AG04450 (cell line): Measurements from ENCODE around the gene PDE4D. TPM values are rescaled to one million over a fixed set of nuclear protein-coding genes. Genes with fewer than 3 reads are reported as not detected.

Source experiments
- CTCF ChIA-PET: fragments of 300-600, 350-600 bp; formaldehyde crosslinking; extraction: SDS; loops from one replicate; lab custom pipeline; 2022; ENCODE audit warnings: antibody characterized with exemption, inconsistent platforms; lab: Charles Lee
- POLR2A ChIA-PET: fragments of 350-600 bp; formaldehyde crosslinking; extraction: SDS; loops from one replicate; lab custom pipeline; 2021; ENCODE audit warnings: antibody characterized with exemption, inconsistent platforms; lab: Yijun Ruan, JAX
- DNase-seq: peaks from one replicate; pipeline ENCODE4 v3.0.0-alpha.2; 2011; ENCODE audit warnings: low read depth, low spot score
- H3K27ac ChIP-seq: one replicate; pipeline ENCODE4 v1.5.1; 2012; ENCODE audit warnings: low read depth, low read length, control low read depth
- H3K27me3 ChIP-seq: one replicate; pipeline ENCODE4 v1.6.0; 2012; ENCODE audit warnings: low read length; ENCODE audit not compliant: control insufficient read depth, insufficient read depth
- H3K4me3 ChIP-seq: 2 replicates; pipeline ENCODE4 v1.5.1; 2011; ENCODE audit warnings: mild to moderate bottlenecking, low read depth, low read length, control low read depth
- H3K9me3 ChIP-seq: 2 replicates; pipeline ENCODE4 v1.5.1; 2012; ENCODE audit warnings: low read length; ENCODE audit not compliant: control insufficient read depth, insufficient read depth
- CTCF ChIP-seq: IDR thresholded peaks from 2 replicates; pipeline ENCODE4 v1.5.1; 2011; ENCODE audit warnings: low read depth, low read length, control low read depth, inconsistent platforms
- polyA plus RNA-seq: library from polyadenylated mRNA; depleted of rRNA; stranded (reverse); fragments of >200 nt; gene quantifications from 2 replicates; pipeline ENCODE4 v1.2.3, GENCODE V29; 2011

Gene PDE4D
- polyA plus RNA-seq, 1 experiment = 12.0 TPM

- H3K4me3 ChIP-seq = no peak overlapping the region
- H3K9me3 ChIP-seq = no peaks in the 10 kb centered on the region
- no peak for DNase-seq
- POLR2A ChIA-PET = no interaction called here
- no peak for TF ChIP-seq CTCF
- CTCF ChIA-PET = interaction anchor here (0.9 to 5.1 kb wide), 7 partner anchors 32 to 185 kb away, joined by 3 to 30 read pairs (median 7); no protein-coding TSS in a partner anchor
- no peak overlapping the region for H3K27ac ChIP-seq
- H3K27me3 ChIP-seq = no peaks in the 10 kb centered on the region
These were observed 890.4 kb downstream of the PDE4D start for GRCh38 chr5:59003124-59003523.

- H3K27me3 ChIP-seq = no peaks in the 10 kb centered on the region
- TF ChIP-seq CTCF = no peak
- POLR2A ChIA-PET = interaction anchor here (0.6 kb wide), 1 partner anchor 107 kb away, joined by 4 read pairs; no protein-coding TSS in a partner anchor
- no peak overlapping the region for H3K27ac ChIP-seq
- DNase-seq = no peak
- no peak overlapping the region for H3K4me3 ChIP-seq
- CTCF ChIA-PET = interaction anchor here (1.3 to 7.5 kb wide), 7 partner anchors 33 to 186 kb away, joined by 3 to 50 read pairs (median 7); no protein-coding TSS in a partner anchor
- H3K9me3 ChIP-seq = no peaks in the 10 kb centered on the region
These were observed 891.2 kb downstream of the PDE4D start for GRCh38 chr5:59002162-59002825.

GRCh38 chr5:59001716-59002115, 891.8 kb downstream of the PDE4D start:
- no peaks in the 10 kb centered on the region for H3K9me3 ChIP-seq
- no peak for DNase-seq
- no peak overlapping the region for H3K27ac ChIP-seq
- H3K27me3 ChIP-seq = no peaks in the 10 kb centered on the region
- ChIA-PET POLR2A (interaction anchor here (0.6 kb wide), 1 partner anchor 107 kb away, joined by 4 read pairs; no protein-coding TSS in a partner anchor), CTCF (interaction anchor here (3.5 to 7.5 kb wide), 3 partner anchors 110 to 173 kb away, joined by 18 to 50 read pairs (median 30); no protein-coding TSS in a partner anchor)
- no peak for TF ChIP-seq CTCF
- H3K4me3 ChIP-seq = no peak overlapping the region

- H3K27me3 ChIP-seq = no peaks in the 10 kb centered on the region
- no peaks in the 10 kb centered on the region for H3K9me3 ChIP-seq
- no peak for TF ChIP-seq CTCF
- ChIA-PET CTCF (interaction anchor here (1.2 to 7.5 kb wide), 4 partner anchors 110 to 188 kb away, joined by 5 to 50 read pairs (median 24); no protein-coding TSS in a partner anchor), POLR2A (no interaction called here)
- DNase-seq = no peak
- H3K27ac ChIP-seq = no peak overlapping the region
- H3K4me3 ChIP-seq = no peak overlapping the region
These were observed 892.4 kb downstream of the PDE4D start for GRCh38 chr5:59001154-59001553.

GRCh38 chr5:59000211-59000610, 893.3 kb downstream of the PDE4D start:
- Histone ChIP-seq H3K9me3 (no peaks in the 10 kb centered on the region), H3K4me3 (no peak overlapping the region), H3K27ac (no peak overlapping the region), H3K27me3 (no peaks in the 10 kb centered on the region)
- ChIA-PET POLR2A (no interaction called here), CTCF (interaction anchor here (1.1 to 7.5 kb wide), 7 partner anchors 33 to 189 kb away, joined by 3 to 50 read pairs (median 7); no protein-coding TSS in a partner anchor)
- TF ChIP-seq CTCF = no peak
- no peak for DNase-seq
